AML-193 (cell line): ENCODE measurements around the gene SFTPA1.
"Not testable (repeated sequence)": the region's sequence is repeated elsewhere in the genome, so short reads cannot be mapped to it uniquely, and the experiment has no call there.

Source experiments
- DNase-seq, 2 experiments: peaks; one replicate each; lab custom pipeline; 2025; lab: John Stamatoyannopoulos, UW

Gene SFTPA1

DNA sequence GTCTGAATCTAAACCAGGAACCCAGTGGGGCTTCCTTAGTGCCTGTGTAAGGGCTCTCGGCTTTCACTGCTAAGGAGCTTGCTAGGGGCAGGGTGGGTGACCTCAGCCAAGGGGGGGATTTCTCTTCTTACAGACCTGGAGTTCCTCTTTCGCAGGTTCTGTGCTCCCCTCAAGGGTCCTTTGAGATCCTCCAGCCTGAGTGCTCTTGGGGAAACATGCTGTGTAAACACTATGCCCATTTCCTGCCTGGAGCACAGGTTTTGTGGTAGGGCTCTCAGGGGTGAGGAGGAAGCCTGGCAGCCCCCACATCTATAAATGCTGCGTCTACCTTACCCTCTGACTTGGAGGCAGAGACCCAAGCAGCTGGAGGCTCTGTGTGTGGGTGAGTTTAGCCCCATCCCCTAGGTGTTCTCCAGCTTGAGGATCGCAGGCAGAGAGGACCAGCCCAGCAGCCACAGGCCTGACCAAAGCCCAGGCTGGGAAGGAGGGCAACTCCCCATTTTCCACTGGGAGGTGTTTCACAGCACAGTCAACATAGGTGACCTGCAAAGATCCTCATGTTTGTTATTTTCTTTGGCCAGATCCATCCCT, at the start of gene SFTPA1:
Gene SFTPA1 (plus strand): TSS at position 339 of the 591 bp plus-strand sequence. CDS start 887 bp downstream, outside the sequence.
- no peak for DNase-seq

DNA sequence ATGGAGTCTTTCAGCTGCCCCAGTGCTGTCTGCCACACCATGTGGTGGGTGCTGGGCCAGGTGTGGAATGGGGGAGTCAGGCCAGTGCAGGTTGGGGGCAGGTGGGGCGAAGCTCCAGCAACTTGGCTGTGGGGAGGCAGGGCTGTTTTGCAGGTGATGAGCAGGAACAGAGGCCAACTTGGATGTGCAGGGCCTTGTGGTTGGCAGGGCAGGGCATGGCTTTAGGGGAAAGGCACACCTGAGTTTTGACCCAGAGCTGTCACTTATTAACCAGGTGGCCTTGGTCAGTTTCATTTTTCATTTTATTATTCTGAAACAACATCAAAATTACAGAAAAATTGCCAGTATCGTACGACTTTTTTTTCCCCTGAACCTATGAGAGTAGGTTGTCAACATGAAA, 49.5 kb upstream of the SFTPA1 start:
- no peak for DNase-seq

DNA sequence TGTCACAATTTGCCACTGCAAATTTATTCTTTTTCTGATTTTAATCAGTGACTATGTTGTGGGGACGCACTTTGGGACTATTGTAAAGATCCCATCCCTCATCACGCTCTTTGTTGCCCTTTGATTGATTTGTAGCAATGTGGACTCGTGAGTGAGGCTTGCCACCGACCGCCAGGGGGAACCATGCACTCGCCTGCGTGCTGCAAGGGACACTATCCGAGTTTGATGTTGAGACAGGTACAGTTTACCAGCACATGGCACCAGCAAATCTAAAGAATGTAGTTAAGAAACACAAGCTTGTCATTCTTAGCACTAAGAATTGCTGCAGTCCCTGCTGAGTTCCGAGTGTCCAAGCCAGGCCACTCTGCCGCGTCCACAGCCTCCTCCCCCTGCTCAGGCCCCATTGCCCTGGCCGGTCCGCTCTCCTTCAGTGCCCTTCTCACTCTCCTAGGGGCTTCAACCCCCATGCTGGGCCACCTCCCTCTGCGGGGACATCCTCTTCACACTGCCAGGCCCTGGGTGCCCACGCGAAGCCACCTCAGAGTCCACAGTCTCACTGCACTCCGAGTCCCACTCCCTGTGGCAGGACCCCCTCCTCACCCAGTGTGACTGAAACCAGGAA, 48.5 kb upstream of the SFTPA1 start:
- peak; percentile 11 to 18 for DNase-seq

DNA sequence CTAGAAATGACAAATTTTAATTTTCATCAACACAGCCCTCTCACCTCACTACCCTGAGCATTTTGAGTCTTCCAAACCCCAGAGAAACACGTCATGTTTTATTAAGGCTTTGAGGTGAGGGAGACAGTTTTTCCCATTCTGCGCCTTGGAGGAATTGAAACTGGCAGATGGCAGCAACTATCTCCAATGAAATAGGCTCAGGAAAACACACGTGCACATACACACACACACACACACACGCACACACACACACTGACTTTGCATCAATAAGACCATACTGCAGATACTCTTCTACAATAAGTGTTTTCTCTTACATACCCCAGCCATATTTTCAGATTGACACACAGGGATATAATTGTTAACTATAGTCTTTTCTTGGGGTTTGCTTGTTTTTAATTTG, 47.3 kb upstream of the SFTPA1 start:
- no peak for DNase-seq

DNA sequence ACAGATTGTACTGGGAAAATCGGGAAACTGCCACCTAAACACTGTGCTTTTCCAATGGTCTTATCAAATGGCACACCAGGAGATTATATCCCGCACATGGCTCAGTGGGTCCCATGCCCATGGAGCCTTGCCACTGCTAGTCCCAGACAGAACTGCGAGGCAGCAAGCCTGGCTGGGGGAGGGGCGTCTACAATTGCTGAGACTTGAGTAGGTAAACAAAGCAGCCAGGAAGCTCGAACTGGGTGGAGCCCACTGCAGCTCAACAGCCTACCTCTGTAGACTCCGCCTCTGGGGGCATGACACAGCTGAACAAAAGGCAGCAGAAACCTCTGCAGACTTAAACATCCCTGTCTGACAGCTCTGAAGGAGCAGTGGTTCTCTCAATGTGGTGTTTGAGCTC, 40.1 kb upstream of the SFTPA1 start:
- not testable (repeated sequence) for DNase-seq

DNA sequence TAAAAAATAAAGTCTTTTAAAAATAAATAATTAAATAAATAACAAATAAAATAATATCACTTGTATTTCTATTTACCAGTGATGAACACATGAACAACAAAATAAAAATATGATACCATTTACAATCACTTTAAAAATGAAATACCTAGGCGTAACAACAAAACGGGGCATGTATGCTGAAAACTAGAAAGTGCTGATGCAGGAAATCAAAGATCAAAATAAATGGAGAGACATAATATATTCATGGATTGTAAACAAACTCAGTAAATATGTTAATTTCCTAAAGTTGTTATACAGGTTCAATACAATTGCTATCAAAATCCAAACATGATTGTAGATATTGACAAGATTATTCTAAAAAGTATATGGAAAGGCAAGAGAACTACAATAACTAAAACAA, 31.4 kb upstream of the SFTPA1 start:
- no peak for DNase-seq

DNA sequence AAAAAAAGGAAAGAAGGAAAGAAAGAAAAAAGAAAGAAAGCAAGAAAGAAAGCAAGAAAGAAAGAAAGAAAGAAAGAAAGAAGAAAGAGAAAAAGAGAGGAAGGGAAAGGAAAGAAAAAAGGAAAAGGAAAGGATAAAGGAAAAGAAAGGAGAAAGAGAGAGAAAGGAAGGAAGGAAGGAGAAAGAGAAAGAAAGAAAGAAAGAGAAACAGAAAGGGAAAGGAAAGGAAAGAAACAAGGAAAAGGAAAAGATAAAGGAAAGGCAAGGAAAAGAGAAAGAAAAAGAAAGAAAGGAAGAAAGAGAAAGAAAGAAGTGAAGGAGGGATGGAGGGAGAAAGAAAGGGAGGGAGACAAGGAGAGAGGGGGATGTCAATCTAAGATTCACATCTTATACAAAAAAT, 29.7 kb upstream of the SFTPA1 start:
- no peak for DNase-seq

DNA sequence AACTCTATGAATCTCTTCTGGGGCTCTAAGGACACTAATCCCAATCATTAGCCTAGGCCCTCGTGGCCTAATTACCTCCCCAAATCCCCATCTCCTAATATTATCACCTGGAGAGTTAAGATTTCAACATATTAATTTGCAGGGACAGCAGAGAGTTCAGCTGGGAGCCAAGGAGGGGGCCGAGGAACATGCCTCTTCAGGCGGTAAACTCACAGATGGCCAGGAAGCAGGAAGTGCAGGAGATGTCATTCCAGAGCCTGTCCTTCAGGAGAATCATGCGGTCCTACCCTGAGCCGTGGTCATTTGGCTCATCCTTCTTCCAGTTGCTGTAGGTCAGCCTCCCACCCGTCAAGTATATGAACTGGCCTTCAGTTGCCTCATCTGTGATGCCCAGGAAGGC, 28.6 kb upstream of the SFTPA1 start:
- DNase-seq: no peak

DNA sequence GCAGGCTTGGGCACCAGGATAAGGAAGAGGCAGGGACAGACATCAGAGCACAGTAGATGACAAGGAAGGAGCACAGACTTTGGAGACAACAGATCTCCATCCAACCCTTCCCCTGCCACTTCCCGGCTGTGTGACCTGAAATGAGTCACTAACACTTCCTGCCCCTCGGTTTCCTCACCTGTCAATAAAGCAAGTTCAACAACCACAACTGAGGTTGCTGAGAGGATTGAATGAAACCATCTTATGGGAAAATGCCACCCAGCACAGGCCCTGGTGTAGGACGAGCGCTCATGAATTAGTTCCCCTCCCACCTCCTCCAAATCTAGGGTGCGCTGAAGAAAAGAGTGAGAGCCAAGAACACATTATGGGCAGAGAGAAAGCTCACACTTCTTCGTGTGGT, 27.8 kb upstream of the SFTPA1 start:
- not testable (repeated sequence) for DNase-seq

DNA sequence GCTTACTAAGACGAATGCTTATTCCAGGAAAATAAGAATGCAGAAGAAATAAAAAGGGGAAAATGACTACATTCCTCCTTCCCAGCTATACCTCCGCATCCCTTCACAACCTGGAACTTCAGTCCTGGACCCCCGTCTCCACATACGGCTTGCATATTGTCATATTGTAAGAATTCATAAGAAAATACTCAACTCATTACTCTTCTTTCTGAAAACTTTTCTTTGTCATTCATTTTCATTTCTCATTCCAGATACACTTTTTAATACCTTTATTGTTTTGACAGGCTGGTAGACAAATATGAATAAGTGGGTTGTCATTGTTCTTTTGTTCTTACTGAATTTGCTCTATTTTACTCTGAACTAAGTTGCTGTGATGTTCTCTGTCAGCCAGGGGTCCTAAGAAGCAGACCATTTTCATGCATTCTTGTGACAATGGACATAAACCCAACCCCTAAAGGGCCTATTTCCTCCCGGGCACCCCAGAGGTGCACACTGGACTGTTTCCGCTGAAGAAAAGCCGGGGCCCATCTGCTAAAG, 27.2 kb upstream of the SFTPA1 start:
- no peak for DNase-seq

DNA sequence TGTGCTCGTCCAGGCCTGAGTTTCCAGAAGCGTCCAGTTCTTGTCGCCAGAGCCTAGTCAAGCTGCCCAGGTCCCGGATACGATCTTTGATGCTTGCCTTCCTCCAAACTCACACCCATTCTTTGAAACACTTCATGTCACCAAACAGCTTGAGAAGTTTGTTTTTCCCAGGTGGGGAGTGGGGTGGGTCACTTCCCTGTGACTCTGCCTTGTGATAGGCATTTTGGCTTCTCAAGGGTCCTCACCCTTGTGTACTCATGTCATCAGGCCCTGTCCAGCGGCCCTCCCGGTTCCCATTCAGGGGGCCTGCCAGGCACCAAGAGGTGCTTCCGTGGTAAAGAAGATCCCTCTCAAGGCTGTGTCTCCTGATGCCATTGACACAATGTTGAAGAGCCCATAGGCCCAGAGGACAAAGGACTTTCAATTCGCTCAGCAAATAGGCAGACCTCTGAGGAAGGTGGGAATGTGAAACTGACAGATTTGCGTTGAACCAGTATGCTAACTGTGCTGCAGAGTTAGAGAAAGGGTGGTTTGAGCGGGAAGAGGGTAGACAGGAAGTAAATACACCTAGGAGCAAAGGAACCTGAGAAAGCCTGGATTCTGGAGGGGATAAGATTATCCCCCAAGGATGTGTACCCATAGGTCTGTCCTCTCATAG, 24.7 kb upstream of the SFTPA1 start:
- DNase-seq: no peak

DNA sequence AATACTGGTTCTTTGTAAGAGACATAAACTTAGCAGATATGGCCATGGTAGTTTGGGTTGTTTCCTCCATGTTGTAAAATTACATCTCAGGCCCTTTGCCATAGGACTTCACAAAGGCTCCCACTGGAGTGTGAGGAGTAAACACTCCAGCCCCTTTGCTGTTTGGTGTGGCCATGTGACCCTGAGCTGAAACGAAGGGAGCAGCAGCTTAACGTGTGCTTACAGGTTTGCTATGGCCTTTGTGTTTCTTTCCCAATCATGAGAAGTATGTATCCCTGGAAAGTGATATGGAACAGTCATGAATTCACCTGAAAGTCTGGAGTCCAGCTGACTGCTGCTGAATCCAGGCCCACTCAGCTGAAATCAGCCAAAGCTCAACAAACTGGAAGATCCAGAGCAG, 23.8 kb upstream of the SFTPA1 start:
- no peak for DNase-seq

DNA sequence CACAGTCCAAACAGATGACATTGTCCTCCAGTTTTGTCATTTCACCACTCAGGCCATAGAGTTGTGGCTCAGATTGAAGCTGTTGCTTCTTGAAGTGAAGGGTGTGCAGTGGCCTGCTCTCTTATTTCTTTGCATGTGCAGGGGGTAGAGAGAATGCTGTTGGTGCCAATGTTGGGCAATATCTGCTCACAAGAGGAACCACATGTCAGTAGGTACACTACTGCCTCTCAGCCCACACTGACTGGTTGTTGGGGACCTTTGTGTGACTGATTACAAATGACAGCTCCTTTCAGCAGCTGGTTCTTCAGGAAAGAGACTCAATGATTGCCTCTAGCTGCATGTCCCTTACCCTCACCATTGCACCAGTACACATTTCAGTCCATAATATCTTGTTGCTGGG, 21.9 kb upstream of the SFTPA1 start:
- DNase-seq: no peak

DNA sequence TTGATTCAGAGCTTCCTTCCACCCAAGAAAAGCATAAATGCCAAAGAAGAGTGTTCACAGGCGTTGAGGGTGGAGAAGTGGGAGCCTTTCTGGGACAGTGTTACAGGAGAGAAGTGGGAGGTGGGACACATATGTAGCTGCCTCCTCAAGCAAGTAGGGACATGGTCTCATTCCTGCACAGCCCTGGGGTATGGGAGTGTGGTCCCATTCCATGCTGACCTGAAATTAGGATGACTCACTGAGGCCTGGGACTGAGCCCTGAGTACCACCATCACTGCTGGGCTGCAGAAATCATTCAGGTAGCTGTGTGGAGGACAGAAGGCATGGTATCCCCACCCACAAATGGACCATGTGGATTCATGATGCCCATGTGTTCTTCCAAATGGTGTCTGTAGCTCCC, 17.4 kb upstream of the SFTPA1 start:
- DNase-seq: no peak

DNA sequence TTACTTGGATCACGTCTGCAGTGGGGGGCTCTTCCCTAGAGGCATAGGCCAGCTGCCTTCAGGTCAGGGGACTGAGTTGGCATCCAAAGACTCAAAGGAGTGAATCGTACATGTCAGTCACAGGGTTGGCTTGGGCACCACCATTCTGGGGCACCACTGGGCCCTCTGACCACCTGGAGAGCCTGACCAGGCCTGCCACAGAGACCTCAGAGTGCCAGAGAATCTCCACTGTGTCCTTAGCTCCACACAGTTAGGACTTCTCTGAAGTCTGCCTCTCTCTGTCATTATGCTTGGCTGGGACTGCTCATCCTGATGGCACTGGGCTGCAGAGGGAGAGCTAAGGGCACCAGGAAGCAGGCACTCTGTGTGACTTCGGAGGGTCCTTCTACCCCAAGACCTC, 16.2 kb upstream of the SFTPA1 start:
- DNase-seq: not testable (repeated sequence)

DNA sequence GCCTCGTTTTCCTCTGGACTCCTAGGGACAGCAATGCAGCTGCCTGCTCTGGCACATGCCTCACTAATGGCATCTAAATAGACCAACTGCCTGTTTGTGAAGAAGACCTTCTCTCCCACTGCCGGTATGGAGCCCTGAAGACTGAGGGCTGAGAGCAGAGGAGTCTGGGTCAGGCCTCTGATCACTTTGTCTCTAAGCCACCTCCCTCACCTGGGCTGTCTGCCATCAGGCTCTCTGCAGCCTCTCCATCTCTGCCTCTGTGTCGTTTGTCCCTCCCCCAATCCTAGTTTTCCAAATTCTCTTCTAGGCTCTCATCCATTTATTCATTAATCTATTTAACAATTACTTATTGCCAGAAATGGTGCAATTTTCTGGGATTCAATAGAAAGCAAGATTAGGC, 15.2 kb upstream of the SFTPA1 start:
- no peak for DNase-seq

DNA sequence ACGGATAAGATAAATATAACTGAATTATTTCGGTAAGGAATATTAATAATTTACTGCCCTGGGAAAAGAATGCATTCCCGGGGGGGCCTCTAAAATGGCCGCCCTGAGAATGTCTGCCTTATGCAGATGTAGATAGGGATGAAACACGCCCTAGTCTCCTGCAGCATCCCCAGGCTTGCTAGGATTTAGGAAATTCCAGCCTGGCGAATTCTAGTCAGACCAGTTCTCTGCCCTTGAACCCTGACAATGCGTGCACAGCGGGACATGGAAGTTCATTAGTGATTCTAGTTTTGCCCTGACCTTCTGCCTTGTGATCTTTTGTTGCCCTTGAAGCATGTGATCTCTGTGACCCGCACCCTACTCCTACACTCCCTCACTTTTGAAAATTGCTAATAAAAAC, 11.1 kb upstream of the SFTPA1 start:
- not testable (repeated sequence) for DNase-seq

DNA sequence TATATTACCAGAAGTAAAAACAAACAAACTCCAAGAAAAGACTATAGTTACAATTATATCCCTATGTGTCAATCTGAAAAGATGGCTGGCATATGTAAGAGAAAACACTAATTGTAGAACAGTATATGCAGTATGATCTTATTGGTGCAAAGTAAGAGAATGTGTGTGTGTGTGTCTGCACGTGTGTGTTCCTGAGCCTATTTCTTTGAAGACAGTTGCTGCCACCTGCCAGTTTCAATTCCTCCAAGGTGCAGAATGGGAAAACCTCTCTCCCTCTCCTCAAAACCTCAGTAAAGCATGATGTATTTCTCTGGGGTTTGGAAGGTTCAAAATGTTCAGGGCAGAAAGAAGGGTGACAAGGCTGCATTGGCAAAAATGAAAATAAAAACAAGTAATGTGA, 8.8 kb upstream of the SFTPA1 start:
- DNase-seq: no peak

DNA sequence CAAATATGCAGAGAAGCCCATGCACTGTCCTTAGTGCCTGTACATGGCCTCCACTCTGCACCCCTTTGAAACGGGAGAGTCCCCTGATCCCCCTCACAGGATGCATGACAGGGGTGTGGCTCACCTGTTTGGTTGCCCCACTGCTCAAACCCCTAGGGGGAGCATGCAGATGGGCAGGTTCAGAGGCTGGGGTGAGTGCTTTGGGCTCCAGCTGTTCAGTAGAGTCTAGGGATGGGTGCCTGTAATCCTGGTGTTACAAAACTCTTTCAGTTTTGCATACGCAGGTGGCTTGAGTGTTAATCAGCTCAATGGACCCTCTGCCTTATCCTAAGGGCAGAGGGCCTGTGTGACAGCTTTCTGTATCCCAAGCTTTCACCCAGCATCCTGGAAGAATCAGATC, 7.8 kb upstream of the SFTPA1 start:
- DNase-seq: no peak

DNA sequence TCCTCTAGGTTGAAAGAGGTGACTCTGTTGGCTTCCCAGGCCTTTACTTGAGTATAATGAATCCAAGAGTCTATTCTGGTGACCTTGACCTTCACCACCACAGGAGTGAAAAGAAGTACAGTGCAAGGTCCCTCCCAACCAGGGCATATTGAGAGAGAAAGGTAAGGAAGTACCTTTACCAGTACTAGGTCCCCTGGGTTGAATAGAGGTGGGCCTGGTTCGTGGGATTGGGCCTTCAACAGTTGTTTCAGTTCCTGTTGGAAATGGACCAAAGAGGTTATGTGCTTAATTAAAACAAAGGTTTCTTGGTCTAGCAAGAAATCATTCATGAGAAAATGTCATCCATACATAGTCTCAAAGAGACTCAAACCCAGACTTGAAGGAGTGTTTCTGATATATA, 6.4 kb upstream of the SFTPA1 start:
- DNase-seq: no peak

DNA sequence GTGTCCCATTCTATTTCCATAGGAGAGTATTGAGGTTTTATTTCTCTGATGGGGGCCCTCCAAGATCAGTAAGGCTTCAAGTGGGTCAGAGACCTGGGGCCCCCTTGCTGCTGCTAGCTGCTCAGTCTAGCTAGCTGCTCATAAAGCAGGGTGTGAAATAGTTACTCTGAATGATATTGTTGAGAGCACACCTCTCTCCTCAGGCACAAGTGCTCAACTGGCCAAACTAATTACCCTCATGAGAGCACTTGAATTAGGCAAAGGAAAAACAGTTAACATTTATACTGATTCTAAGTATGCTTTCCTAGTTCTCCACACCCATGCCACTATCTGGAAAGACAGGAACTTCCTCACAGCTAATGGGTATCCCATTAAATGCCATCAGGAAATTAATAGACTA, 5.4 kb upstream of the SFTPA1 start:
- DNase-seq: no peak

DNA sequence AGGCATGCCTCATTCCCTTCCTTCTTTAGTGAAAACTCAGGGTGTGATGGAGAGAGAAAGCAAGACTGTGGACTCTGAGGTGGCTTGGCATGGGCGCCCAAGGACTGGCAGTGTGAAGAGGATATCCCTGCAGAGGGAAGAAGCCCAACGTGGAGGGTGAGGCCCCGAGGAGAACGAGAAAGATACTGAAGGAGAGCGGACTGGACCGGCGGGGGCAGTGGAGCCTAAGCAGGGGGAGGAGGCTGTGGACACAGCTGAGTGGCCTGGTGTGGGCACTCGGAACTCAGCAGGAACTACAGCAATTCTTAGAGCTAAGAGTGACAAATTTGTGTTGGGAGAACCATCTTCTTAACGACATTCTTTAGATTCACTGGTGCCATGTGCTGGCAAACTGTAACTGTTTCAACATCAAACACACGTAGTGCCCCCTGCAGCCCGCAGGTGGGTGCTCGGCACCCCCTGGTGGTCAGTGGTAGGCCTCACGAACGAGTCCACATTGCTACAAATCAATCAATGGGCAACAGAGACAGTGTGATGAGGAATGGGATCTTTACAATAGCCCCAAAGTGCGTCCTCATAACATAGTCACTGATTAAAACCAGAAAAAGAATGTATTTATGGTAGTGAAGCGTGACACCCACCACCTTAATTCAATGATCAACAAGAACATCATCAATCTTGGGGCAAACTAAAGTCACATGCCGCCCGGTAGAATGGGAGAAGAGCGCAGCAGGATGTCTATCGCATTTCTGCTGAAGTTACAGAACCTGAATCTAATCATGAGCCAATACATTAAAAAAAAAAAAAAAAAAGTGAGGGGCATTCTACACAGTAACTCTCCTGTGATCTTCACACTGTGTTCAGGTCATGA, 2.0 kb upstream of the SFTPA1 start:
- DNase-seq: peak; percentile 2 to 6
